H1 (cell line): ENCODE measurements around the gene CDC42. TPM values are rescaled to one million over a fixed set of nuclear protein-coding genes. Genes with fewer than 3 reads are reported as not detected.

Source experiments
- CTCF ChIA-PET: fragments of 300-600 bp; sonication (Branson Sonifier 250); formaldehyde crosslinking; loops from one replicate; lab custom pipeline; 2021; ENCODE audit not compliant: partially characterized antibody; lab: Charles Lee
- POLR2A ChIA-PET: fragments of 300-600 bp; sonication (Branson Sonifier 250); formaldehyde crosslinking; loops from one replicate; lab custom pipeline; 2021; ENCODE audit warnings: inconsistent platforms; ENCODE audit not compliant: partially characterized antibody; lab: Charles Lee
- DNase-seq, 2 experiments: peaks; one replicate each; pipeline versions ENCODE4 v3.0.0 to v3.0.0-alpha.2; 2010 to 2022; ENCODE audit warnings: low spot score in 2 of 2, low read depth in 1 of 2, mixed read lengths in 1 of 2
- FAIRE-seq: peaks from 2 replicates; lab custom pipeline; 2011; peaks lifted over from hg19 to GRCh38; lab: Jason Lieb, UNC
- H2AFZ ChIP-seq: 2 replicates; pipeline ENCODE4 v1.8.1; 2012; ENCODE audit warnings: low read length, inconsistent platforms
- H2AK5ac ChIP-seq: 2 replicates; pipeline ENCODE4 v1.6.1; 2013; ENCODE audit warnings: low read depth, low read length
- H2BK120ac ChIP-seq: replicated peaks from 2 replicates; pipeline ENCODE3; 2013; ENCODE audit warnings: low read depth, low read length, inconsistent platforms
- H2BK12ac ChIP-seq: 2 replicates; pipeline ENCODE4 v1.6.1; 2013; ENCODE audit warnings: low read depth, low read length
- H2BK15ac ChIP-seq: 2 replicates; pipeline ENCODE4 v1.6.1; 2013; ENCODE audit warnings: low read length
- H2BK20ac ChIP-seq: 2 replicates; pipeline ENCODE4 v1.6.1; 2013; ENCODE audit warnings: low read length
- H2BK5ac ChIP-seq: 2 replicates; pipeline ENCODE4 v1.6.1; 2013; ENCODE audit warnings: low read depth, low read length
- H3K14ac ChIP-seq: 2 replicates; pipeline ENCODE4 v1.6.1; 2013; ENCODE audit warnings: inconsistent platforms; ENCODE audit not compliant: insufficient read length
- H3K18ac ChIP-seq: 2 replicates; pipeline ENCODE4 v1.6.1; 2013; ENCODE audit warnings: low read length; ENCODE audit errors: extremely low read depth
- H3K23ac ChIP-seq: 2 replicates; pipeline ENCODE4 v1.6.1; 2013; ENCODE audit warnings: inconsistent platforms; ENCODE audit not compliant: insufficient read length
- H3K23me2 ChIP-seq: 2 replicates; pipeline ENCODE4 v1.6.1; 2013; ENCODE audit warnings: low read depth, low read length
- H3K27ac ChIP-seq: 2 replicates; pipeline ENCODE4 v1.6.1; 2011; ENCODE audit warnings: low read depth, low read length, inconsistent platforms
- H3K27me3 ChIP-seq, 4 experiments: replicated peaks in 1 of 4; 1 replicate in 1 of 4; 2 replicates in 3 of 4; pipeline versions ENCODE4 v1.6.1 to v1.8.1; 2011 to 2013; ENCODE audit warnings: low read length in 3 of 4, mild to moderate bottlenecking in 3 of 4, inconsistent platforms in 2 of 4, mixed read lengths in 2 of 4, moderate library complexity in 1 of 4; ENCODE audit not compliant: control insufficient read depth in 3 of 4, insufficient read depth in 3 of 4; ENCODE audit errors: extremely low read depth in 1 of 4
- H3K36me3 ChIP-seq, 4 experiments: 2 replicates each; pipeline versions ENCODE4 v1.6.1 to v1.8.1; 2011 to 2013; ENCODE audit warnings: mild to moderate bottlenecking in 4 of 4, low read length in 3 of 4, moderate library complexity in 2 of 4, control low read depth in 1 of 4, inconsistent platforms in 1 of 4; ENCODE audit not compliant: insufficient read depth in 4 of 4, control insufficient read depth in 2 of 4
- H3K4ac ChIP-seq: replicated peaks from 2 replicates; pipeline ENCODE3; 2013; ENCODE audit warnings: low read length, low read depth, mixed read lengths, inconsistent platforms; ENCODE audit not compliant: insufficient read length
- H3K4me1 ChIP-seq, 4 experiments: replicated peaks in 1 of 4; 1 replicate in 1 of 4; 2 replicates in 3 of 4; pipeline versions ENCODE4 v1.6.1 to v1.8.1; 2011 to 2013; ENCODE audit warnings: low read length in 3 of 4, inconsistent platforms in 2 of 4, mixed read lengths in 1 of 4; ENCODE audit not compliant: insufficient read depth in 4 of 4, control insufficient read depth in 3 of 4
- H3K4me2 ChIP-seq, 2 experiments: 2 replicates each; pipeline versions ENCODE4 v1.6.1 to v1.8.1; 2011 to 2013; ENCODE audit warnings: low read depth in 2 of 2, low read length in 2 of 2, control low read depth in 1 of 2, inconsistent platforms in 1 of 2, mild to moderate bottlenecking in 1 of 2; ENCODE audit not compliant: insufficient read depth in 1 of 2
- H3K4me3 ChIP-seq, 4 experiments: fragments of 200-600, 300-600 bp in 1 of 4; sonication (generic), shearing (Covaris generic), sonication (Bioruptor Twin) in 1 of 4; 2 replicates each; pipeline versions ENCODE4 v1.5.1 to v1.8.1; 2011 to 2016; ENCODE audit warnings: low read length in 4 of 4, low read depth in 3 of 4, control low read depth in 2 of 4, inconsistent platforms in 2 of 4, mild to moderate bottlenecking in 2 of 4, mixed read lengths in 1 of 4, moderate library complexity in 1 of 4; ENCODE audit not compliant: insufficient read depth in 2 of 4; ENCODE audit errors: extremely low read depth in 1 of 4
- H3K56ac ChIP-seq: replicated peaks from 2 replicates; pipeline ENCODE3; 2013; ENCODE audit warnings: low read depth, mild to moderate bottlenecking, mixed read lengths, low read length, inconsistent platforms; ENCODE audit not compliant: insufficient read length
- H3K79me1 ChIP-seq: 2 replicates; pipeline ENCODE4 v1.6.1; 2013; ENCODE audit warnings: low read depth, low read length, control low read depth
- H3K79me2 ChIP-seq, 2 experiments: 2 replicates each; pipeline versions ENCODE4 v1.6.1 to v1.8.1; 2012 to 2013; ENCODE audit warnings: low read length in 2 of 2, mild to moderate bottlenecking in 2 of 2, inconsistent platforms in 1 of 2; ENCODE audit not compliant: insufficient read depth in 2 of 2, control insufficient read depth in 1 of 2
- H3K9ac ChIP-seq, 4 experiments: replicated peaks in 1 of 4; 1 replicate in 1 of 4; 2 replicates in 3 of 4; pipeline versions ENCODE4 v1.6.1 to v1.8.1; 2011 to 2013; ENCODE audit warnings: low read depth in 3 of 4, low read length in 3 of 4, control low read depth in 2 of 4, mild to moderate bottlenecking in 2 of 4, moderate library complexity in 2 of 4, inconsistent platforms in 1 of 4; ENCODE audit errors: extremely low read depth in 1 of 4
- H3K9me3 ChIP-seq, 2 experiments: 2 replicates each; pipeline versions ENCODE4 v1.6.1 to v1.8.1; 2012 to 2013; ENCODE audit warnings: mild to moderate bottlenecking in 2 of 2, moderate library complexity in 2 of 2, control low read depth in 1 of 2, inconsistent platforms in 1 of 2, low read depth in 1 of 2, low read length in 1 of 2, mixed read lengths in 1 of 2; ENCODE audit not compliant: insufficient read depth in 2 of 2
- H4K20me1 ChIP-seq, 2 experiments: replicated peaks in 1 of 2; 2 replicates each; pipeline versions ENCODE3 to v1.8.1; 2011 to 2013; ENCODE audit warnings: inconsistent platforms in 2 of 2, low read length in 2 of 2, mild to moderate bottlenecking in 1 of 2; ENCODE audit not compliant: insufficient read depth in 2 of 2, control insufficient read depth in 1 of 2
- H4K5ac ChIP-seq: 2 replicates; pipeline ENCODE4 v1.6.1; 2013; ENCODE audit warnings: low read length, low read depth, mixed read lengths, inconsistent platforms; ENCODE audit not compliant: insufficient read length
- H4K8ac ChIP-seq: 2 replicates; pipeline ENCODE4 v1.8.0; 2013; ENCODE audit warnings: mild to moderate bottlenecking, moderate library complexity, low read length, inconsistent platforms; ENCODE audit not compliant: insufficient read depth; ENCODE audit errors: extremely low read depth
- H4K91ac ChIP-seq: replicated peaks from 2 replicates; pipeline ENCODE3; 2013; ENCODE audit warnings: low read length, mixed read lengths, inconsistent platforms; ENCODE audit not compliant: insufficient read length
- ASH2L ChIP-seq: fragments of 200-600, 300-600 bp; sonication (generic); IDR thresholded peaks from one replicate; pipeline ENCODE4 v1.7.1; 2017; ENCODE audit warnings: low read length
- BACH1 ChIP-seq: IDR thresholded peaks from 2 replicates; pipeline ENCODE4 v1.6.1; 2012; ENCODE audit warnings: low read length, improper control_type of control experiment
- EGR1 ChIP-seq: IDR thresholded peaks from 2 replicates; pipeline ENCODE4 v1.6.1; 2011; ENCODE audit warnings: low read depth, low read length, borderline replicate concordance
- GTF2F1 ChIP-seq: IDR thresholded peaks from 2 replicates; pipeline ENCODE4 v1.6.1; 2012; ENCODE audit warnings: low read depth, low read length, improper control_type of control experiment, borderline replicate concordance
- KDM5A ChIP-seq: fragments of 200-600 bp; IDR thresholded peaks from 2 replicates; pipeline ENCODE4 v1.7.1; 2012; ENCODE audit warnings: mild to moderate bottlenecking, low read length, inconsistent platforms, mixed read lengths
- PHF8 ChIP-seq: fragments of 200-600 bp; sonication (generic); conservative IDR thresholded peaks from 2 replicates; pipeline ENCODE4 v1.7.1; 2012; ENCODE audit warnings: low read depth, mild to moderate bottlenecking, inconsistent platforms, low read length, moderate library complexity
- RNF2 ChIP-seq: fragments of 200-900, 300-1000 bp; sonication (generic); IDR thresholded peaks from 2 replicates; pipeline ENCODE4 v1.7.1; 2016; ENCODE audit warnings: borderline replicate concordance, low read depth, mild to moderate bottlenecking, antibody characterized with exemption, low read length; ENCODE audit not compliant: poor library complexity, severe bottlenecking; ENCODE audit errors: missing control alignments
- RXRA ChIP-seq: IDR thresholded peaks from 2 replicates; pipeline ENCODE4 v1.6.1; 2011; ENCODE audit warnings: low read depth, mild to moderate bottlenecking, low read length, moderate library complexity; ENCODE audit not compliant: insufficient read depth
- SIN3A ChIP-seq, 2 experiments: IDR thresholded peaks in 1 of 2; conservative IDR thresholded peaks in 1 of 2; 2 replicates each; pipeline ENCODE4 v1.6.1; 2011 to 2012; ENCODE audit warnings: low read length in 2 of 2, improper control_type of control experiment in 1 of 2, low read depth in 1 of 2, mild to moderate bottlenecking in 1 of 2
- SP2 ChIP-seq: IDR thresholded peaks from 2 replicates; pipeline ENCODE4 v1.6.1; 2012; ENCODE audit warnings: mild to moderate bottlenecking, low read length, inconsistent platforms
- TCF12 ChIP-seq: IDR thresholded peaks from 2 replicates; pipeline ENCODE4 v1.6.1; 2011; ENCODE audit warnings: low read depth, mild to moderate bottlenecking, low read length
- WGBS, 2 experiments: shearing (Covaris generic) in 1 of 2; methylation state at CpG; one replicate each; pipeline versions ENCODE4 v1.1.6 to v1.1.7; 2013 to 2015; ENCODE audit warnings: low lambda C conversion rate in 2 of 2, mixed read lengths in 2 of 2, inconsistent platforms in 1 of 2, low coverage in 1 of 2, missing lambda C conversion rate in 1 of 2; ENCODE audit not compliant: insufficient replicate concordance in 2 of 2, insufficient coverage in 1 of 2, insufficient read length in 1 of 2; ENCODE audit errors: extremely low coverage in 1 of 2, missing lambda C conversion rate in 1 of 2; 5-methylcytosine and 5-hydroxymethylcytosine counted together
- polyA plus RNA-seq, 7 experiments: library from polyadenylated mRNA; depleted of rRNA in 3 of 7; stranded (reverse) in 5 of 7; unstranded in 2 of 7; fragments of >200 nt in 5 of 7; fragments of 200-250 nt in 2 of 7; gene quantifications; 1 replicate in 5 of 7; 2 replicates in 1 of 7; 4 replicates in 1 of 7; pipeline versions ENCODE4 v1.2.1 to v1.2.3, GENCODE V29; 2011 to 2013; ENCODE audit warnings: missing spikeins in 2 of 7, mixed read lengths in 2 of 7
- total RNA-seq: library from RNA; stranded (reverse); fragmentation: NEBNext Ultra II Directional; extraction: Animal tissue kit (Norgen Biotek cat#: 25700); gene quantifications from 2 replicates; pipeline ENCODE4 v1.2.1, GENCODE V29; 2021
- TF ChIP-seq, protein P1 (sequence below): IDR thresholded peaks from 2 replicates; pipeline ENCODE4 v1.6.1; 2011; ENCODE audit warnings: low read length, improper control_type of control experiment

The CDC42 gene
- total and polyA plus RNA-seq, 2 of the 8 experiments (the other 6 are each of a cell fraction or from before 2014, with no cell fraction given) = 110 to 179 TPM

DNA sequence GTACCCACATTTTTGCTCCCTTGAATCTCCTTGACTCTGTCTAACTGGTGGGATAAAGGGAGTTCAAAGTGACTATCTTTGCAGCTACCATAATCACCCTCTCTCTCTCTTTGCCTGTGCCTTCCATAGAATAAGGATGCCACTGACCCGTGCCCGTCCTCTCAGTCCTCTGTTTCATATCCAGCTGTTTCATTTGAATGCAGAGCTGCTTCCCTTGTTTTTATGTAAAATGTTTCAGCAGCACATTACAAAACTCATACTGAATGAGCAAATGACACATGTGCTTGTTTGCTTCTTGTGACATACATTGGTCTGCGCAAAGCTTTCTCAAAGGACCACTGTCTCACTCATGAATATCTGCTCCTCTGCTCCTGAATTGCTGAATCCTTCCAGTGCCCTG is 38.4 kb downstream of the CDC42 start:
- no peak overlapping the region for H3K14ac ChIP-seq
- DNase-seq (no peak), FAIRE-seq (no peak)
- H2BK12ac ChIP-seq = no peak overlapping the region
- H3K27me3 ChIP-seq = no peaks in the 10 kb centered on the region
- H3K36me3 ChIP-seq = peaks cover 0 to 22% (median 3%) of the 10 kb centered on the region in 4 experiments; a peak in 4 of 8 replicates
- H3K18ac ChIP-seq = peak overlapping the region; percentile 2; the same call in 1 of the 2 replicates
- H3K56ac ChIP-seq = no peak overlapping the region
- peak overlapping the region in 1 of 2 experiments; percentile 42; a peak in 3 of 4 replicates for H3K4me2 ChIP-seq
- H3K79me2 ChIP-seq = peaks cover 3 to 57% of the 10 kb centered on the region in 2 experiments; a peak in 3 of 4 replicates
- H3K4me1 ChIP-seq = peaks cover 4 to 24% (median 18%) of the 10 kb centered on the region in 4 experiments; a peak in 5 of 7 replicates
- H2BK15ac ChIP-seq = no peak overlapping the region
- no peak overlapping the region; the same call in 1 of the 2 replicates for H2AK5ac ChIP-seq
- H3K79me1 ChIP-seq = peaks cover 3% of the 10 kb centered on the region
- H3K9me3 ChIP-seq = no peaks in the 10 kb centered on the region
- 60% methylated on average over 3 of the region's 3 CpGs; no CpG with 5 or more reads in 1 of the 2 experiments for WGBS, 2 experiments
- ChIA-PET POLR2A (interaction anchor here (2.3 kb wide), 1 partner anchor 38 kb away, joined by 8 read pairs; the partner anchor contains the start of gene CDC42), CTCF (interaction anchor here (1.2 kb wide), 1 partner anchor 15 kb away, joined by 6 read pairs; no protein-coding TSS in a partner anchor)
- H4K20me1 ChIP-seq = peaks cover 0 to 4% of the 10 kb centered on the region in 2 experiments
- H3K23me2 ChIP-seq = no peaks in the 10 kb centered on the region; the same call in 1 of the 2 replicates
- peak overlapping the region; percentile 0; the same call in 1 of the 2 replicates for H2BK5ac ChIP-seq
- H2BK20ac ChIP-seq = no peak overlapping the region
- H4K8ac ChIP-seq = no peak overlapping the region
- H4K5ac ChIP-seq = no peak overlapping the region
- H3K9ac ChIP-seq = no peak overlapping the region; a peak in 1 of 7 replicates
- H3K4me3 ChIP-seq = no peak overlapping the region
- no peak overlapping the region for H2AFZ ChIP-seq
- H3K23ac ChIP-seq = no peak overlapping the region
- H2BK120ac ChIP-seq = no peak overlapping the region
- no peak overlapping the region for H3K27ac ChIP-seq
- no peak overlapping the region for H4K91ac ChIP-seq
- no peak overlapping the region for H3K4ac ChIP-seq
- TF ChIP-seq BACH1 (no peak), RXRA (no peak), SP2 (no peak), RNF2 (no peak), PHF8 (no peak), EGR1 (no peak), KDM5A (no peak), ASH2L (no peak), TCF12 (no peak), GTF2F1 (no peak), SIN3A (conservative IDR thresholded peaks at IDR 0.05 in 1 of 2, IDR thresholded peaks at IDR 0.05 in 1 of 2; ENCODE audit: low read depth in 1 of 2, low read length in 2 of 2) (no peak)
- TF ChIP-seq, protein P1, sequence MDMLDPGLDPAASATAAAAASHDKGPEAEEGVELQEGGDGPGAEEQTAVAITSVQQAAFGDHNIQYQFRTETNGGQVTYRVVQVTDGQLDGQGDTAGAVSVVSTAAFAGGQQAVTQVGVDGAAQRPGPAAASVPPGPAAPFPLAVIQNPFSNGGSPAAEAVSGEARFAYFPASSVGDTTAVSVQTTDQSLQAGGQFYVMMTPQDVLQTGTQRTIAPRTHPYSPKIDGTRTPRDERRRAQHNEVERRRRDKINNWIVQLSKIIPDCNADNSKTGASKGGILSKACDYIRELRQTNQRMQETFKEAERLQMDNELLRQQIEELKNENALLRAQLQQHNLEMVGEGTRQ = no peak
